Activated T-cell treated with anti-CD3 and anti-CD28 coated beads, Interleukin-2, amount 50 U/mL, for 72 hours (primary cell): Measurements from ENCODE around the gene CELA2A. TPM values are rescaled to one million over a fixed set of nuclear protein-coding genes. Genes with fewer than 3 reads are reported as not detected.
"Not testable (repeated sequence)": the region's sequence is repeated elsewhere in the genome, so short reads cannot be mapped to it uniquely, and the experiment has no call there.

ENCODE experiments used
- ATAC-seq, 2 donors: fragments of 150-1000 bp; cut with Tn5 transposase; replicated peaks in 1 of 2; 2 replicates each; pipeline ENCODE4 v1.10.0; 2021; ENCODE audit warnings: moderate library complexity in 2 of 2, mild to moderate bottlenecking in 1 of 2
- DNase-seq, 2 donors: peaks; one replicate each; pipeline ENCODE4 v3.0.0; 2021 to 2022; ENCODE audit warnings: mixed read lengths in 1 of 2
- H3K27ac Mint-ChIP-seq: one replicate; pipeline ENCODE4 v1.8.0; 2022; ENCODE audit warnings: mild to moderate bottlenecking, moderate library complexity, mixed read lengths
- H3K27me3 Mint-ChIP-seq: one replicate; pipeline ENCODE4 v1.8.0; 2022; ENCODE audit warnings: low read depth, mixed read lengths
- H3K36me3 Mint-ChIP-seq, 2 donors: one replicate each; pipeline ENCODE4 v1.8.0; 2022; ENCODE audit warnings: mixed read lengths in 2 of 2, mild to moderate bottlenecking in 1 of 2; ENCODE audit not compliant: insufficient read depth in 2 of 2
- H3K4me1 Mint-ChIP-seq: one replicate; pipeline ENCODE4 v1.8.0; 2022; ENCODE audit warnings: low read depth, mixed read lengths
- H3K4me3 Mint-ChIP-seq, 2 donors: one replicate each; pipeline ENCODE4 v1.8.0; 2022; ENCODE audit warnings: mild to moderate bottlenecking in 2 of 2, mixed read lengths in 2 of 2, moderate library complexity in 2 of 2
- H3K9me3 Mint-ChIP-seq, 2 donors: one replicate each; pipeline ENCODE4 v1.8.0; 2022; ENCODE audit warnings: mixed read lengths in 2 of 2
- total RNA-seq, 2 donors: library from RNA; stranded (reverse); gene quantifications; one replicate each; pipeline ENCODE4 v1.2.3, GENCODE V29; 2022

The CELA2A gene
- total RNA-seq, 2 donors from 2014 or later, result not detected

DNA sequence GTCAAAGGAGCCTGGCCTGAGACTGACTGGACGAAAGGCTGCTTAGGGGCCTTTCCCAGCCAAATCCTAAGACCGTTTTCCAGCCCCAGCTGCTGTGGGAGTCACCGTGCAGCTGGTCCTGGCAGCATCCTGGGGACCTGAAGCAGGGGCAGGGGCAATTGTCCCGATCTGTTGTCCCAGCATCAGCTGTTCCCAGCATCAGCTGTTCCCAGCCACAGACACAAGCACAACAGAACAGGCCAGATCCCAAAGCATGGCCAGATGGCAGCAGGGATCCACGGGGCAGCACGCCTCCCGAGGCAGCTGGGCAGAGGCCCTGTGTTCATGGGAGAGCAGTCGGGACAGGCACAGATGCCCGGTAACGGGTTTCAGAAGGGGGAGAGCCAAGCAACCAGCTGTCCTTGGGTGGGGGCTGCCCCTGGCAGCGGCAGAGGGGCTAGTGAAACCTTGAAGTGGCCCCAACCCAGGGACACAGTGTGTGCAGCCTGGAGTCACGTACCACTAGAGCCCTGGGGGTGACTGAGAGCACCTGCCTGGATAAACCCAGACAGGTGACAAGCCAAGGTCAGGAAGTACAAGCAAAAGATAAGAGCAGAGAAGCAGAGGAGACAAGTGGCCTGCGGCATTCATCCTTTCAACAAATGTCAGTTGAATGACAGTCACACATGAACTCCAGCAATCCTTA, 32.7 kb downstream of the CELA2A start:
- Mint-ChIP-seq H3K27me3 (no peaks in the 10 kb centered on the region), H3K27ac (no peak overlapping the region), H3K4me1 (peaks cover 7% of the 10 kb centered on the region), H3K36me3 (peaks cover 1 to 3% of the 10 kb centered on the region in 2 donors), H3K9me3 (no peaks in the 10 kb centered on the region), H3K4me3 (no peak overlapping the region)
- no peak for DNase-seq
- no peak for ATAC-seq

DNA sequence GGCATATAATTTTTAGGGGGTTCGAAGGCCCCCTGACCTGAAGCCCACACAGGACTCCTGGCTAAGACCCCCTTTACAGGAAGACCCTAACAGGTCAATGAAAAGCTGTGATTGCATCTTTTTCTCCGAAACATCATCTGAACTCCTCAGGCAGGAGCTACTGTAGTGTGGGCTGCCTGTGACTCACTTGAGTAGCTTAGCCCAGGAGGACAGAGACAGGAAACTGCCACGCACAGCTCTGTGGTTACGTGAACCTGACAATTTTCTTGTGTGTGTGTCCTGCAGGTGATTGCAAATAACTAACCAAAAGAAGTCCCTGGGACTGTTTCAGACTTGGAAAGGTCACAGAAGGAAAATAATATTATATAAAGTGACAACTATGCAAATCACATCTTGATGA, 34.5 kb downstream of the CELA2A start:
- H3K4me1 Mint-ChIP-seq, DNase-seq, H3K36me3 Mint-ChIP-seq, H3K4me3 Mint-ChIP-seq, H3K27me3 Mint-ChIP-seq, H3K27ac Mint-ChIP-seq, H3K9me3 Mint-ChIP-seq: not testable (repeated sequence)
- peak in 1 of 2 donors; percentile 60 for ATAC-seq

DNA sequence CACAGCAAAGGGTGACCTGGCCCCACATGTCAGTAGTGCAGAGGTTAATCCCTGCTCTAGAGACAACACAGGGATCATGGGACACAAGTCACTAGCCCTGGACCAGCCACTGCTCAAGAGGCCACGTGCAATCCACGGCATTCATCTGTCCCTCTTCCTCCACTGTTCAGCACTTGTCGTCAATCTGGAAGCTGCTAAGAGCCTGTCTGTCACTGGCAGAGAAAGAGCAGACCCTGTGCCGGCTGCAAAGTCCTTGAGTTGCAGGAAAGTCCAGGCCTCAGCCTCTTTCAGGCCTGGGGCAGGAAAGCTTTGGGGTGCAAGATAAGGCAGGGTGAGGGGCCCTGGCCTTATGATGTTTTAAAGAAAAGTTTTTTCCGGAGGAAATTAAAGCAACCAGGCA, 36.1 kb downstream of the CELA2A start:
- Mint-ChIP-seq H3K36me3 (peaks cover 3 to 4% of the 10 kb centered on the region in 2 donors), H3K4me1 (peaks cover 7% of the 10 kb centered on the region), H3K4me3 (no peak overlapping the region), H3K9me3 (no peaks in the 10 kb centered on the region), H3K27ac (no peak overlapping the region), H3K27me3 (no peaks in the 10 kb centered on the region)
- DNase-seq (no peak), ATAC-seq (no peak)

DNA sequence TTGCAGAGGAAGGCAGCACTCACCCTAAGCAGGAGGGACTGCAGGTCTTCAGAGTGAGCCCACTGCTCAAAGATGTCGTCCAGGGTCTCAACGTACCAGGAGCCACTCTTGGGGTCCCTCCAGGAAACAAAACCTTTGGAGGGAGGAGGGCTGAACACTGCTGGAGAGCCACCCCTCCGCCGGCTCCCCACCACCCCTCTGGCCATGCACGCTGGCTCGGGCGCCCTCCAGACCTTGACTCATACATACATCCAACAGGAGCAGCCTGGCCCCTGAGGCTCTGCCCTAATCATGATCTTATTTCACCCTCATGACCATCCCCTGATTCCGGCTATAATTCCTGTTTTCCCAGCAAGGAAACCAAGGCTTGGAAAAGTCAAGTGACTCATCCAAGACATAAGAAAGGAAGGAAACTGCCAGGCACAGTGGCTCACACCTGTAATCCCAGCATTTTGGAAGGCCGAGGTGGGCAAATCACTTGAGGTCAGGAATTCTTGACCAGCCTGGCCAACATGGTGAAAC, 37.4 kb downstream of the CELA2A start:
- no peak for DNase-seq
- Mint-ChIP-seq H3K36me3 (peaks cover 3 to 4% of the 10 kb centered on the region in 2 donors), H3K27me3 (no peaks in the 10 kb centered on the region), H3K9me3 (no peaks in the 10 kb centered on the region), H3K4me3 (no peak overlapping the region), H3K27ac (no peak overlapping the region), H3K4me1 (peaks cover 7% of the 10 kb centered on the region)
- no peak for ATAC-seq

DNA sequence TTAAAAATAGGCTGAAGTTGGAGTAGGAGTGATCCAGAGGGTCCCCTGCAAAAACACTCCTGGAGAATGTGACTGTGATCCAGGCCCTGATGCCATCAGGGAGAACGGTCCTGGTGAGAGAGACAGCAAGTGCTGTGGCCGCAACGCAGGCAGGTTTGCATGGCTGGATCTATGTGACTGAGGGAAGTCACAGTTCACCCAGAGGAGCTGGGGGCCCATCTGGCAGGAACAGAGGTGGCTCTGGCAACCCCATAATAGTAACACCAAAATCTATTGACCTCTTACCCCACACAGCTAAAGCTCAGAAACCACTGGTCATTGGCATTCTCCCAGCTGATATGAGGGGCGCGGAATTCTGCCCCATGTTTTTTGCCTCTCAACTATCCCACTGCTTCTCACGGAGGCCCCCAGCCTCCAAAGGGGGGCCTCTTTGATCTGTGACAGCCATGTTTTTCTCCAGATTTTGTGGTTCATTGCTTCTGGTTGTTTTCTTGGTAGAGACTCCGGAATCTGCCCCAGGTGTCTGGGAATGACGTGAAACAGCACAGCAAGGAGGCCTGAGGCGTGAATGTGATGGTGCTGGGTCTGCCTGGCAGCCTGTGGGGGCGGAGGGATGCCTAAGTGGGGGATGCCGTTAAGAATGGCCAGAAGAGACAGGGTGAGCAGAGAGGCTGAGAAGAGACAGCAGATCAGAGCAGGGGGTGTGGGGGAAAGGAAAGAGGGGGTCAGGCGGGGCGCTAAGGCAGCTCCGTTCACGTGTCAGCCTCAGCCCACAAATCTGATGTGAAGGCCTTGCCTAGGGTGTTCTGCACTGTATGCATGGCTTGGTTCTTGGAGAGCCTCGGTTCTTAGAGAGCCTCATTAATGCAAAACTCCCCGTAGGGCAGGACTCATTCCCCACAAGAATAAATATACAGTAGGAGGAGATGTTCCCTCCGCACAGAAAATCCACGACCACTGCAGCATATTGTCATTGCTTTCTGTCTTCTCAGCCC, 43.9 kb downstream of the CELA2A start:
- H3K27me3 Mint-ChIP-seq, result no peaks in the 10 kb centered on the region
- H3K36me3 Mint-ChIP-seq, result peaks cover 0 to 3% of the 10 kb centered on the region in 2 donors
- H3K27ac Mint-ChIP-seq, result no peak overlapping the region
- H3K4me1 Mint-ChIP-seq, result no peaks in the 10 kb centered on the region
- H3K9me3 Mint-ChIP-seq, result no peaks in the 10 kb centered on the region
- no peak for ATAC-seq
- no peak overlapping the region for H3K4me3 Mint-ChIP-seq
- no peak for DNase-seq

DNA sequence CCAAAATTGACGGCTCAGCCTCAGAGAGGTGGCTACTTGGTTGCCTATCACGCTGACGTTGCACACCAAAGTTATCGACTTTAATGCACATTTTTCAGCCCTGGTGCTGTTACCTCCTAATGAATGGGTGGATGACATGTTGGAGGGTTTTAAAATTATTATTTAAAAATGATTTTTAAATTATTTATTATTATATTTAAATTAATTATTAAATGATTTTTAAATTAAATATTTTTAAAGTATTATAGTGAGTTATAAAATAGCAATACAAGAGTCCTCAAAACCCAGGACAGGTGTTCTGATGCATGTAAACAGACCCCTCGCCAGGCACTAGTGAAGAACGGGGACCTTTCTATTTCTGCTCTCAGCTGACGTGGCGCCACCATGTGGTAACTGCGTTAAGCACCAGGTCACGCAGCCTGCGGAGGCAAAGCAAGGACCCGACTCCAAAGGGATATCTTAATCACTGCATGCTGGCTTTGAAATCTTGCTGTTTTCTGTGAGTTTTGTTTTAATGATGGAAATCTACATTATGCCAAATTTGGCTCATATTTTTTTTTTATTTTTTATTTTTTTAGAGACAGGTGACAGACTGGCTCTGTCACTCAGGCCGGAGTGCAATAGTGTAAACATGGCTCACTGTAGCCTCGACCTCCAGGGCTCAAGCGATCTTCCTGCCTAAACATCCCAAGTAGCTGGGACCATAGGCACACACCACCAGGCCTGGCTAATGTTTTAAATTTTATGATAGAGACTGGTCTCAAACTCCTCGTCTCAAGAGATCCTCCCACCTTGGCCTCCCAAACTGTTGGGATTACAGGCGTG, 44.9 kb downstream of the CELA2A start:
- no peaks in the 10 kb centered on the region for H3K9me3 Mint-ChIP-seq
- H3K4me1 Mint-ChIP-seq, result no peaks in the 10 kb centered on the region
- no peak overlapping the region for H3K4me3 Mint-ChIP-seq
- H3K27ac Mint-ChIP-seq, result no peak overlapping the region
- DNase-seq (peak; percentile 58 to 63), ATAC-seq (peak; percentile 44 to 47)
- peaks cover 0 to 1% of the 10 kb centered on the region in 2 donors for H3K36me3 Mint-ChIP-seq
- no peaks in the 10 kb centered on the region for H3K27me3 Mint-ChIP-seq

DNA sequence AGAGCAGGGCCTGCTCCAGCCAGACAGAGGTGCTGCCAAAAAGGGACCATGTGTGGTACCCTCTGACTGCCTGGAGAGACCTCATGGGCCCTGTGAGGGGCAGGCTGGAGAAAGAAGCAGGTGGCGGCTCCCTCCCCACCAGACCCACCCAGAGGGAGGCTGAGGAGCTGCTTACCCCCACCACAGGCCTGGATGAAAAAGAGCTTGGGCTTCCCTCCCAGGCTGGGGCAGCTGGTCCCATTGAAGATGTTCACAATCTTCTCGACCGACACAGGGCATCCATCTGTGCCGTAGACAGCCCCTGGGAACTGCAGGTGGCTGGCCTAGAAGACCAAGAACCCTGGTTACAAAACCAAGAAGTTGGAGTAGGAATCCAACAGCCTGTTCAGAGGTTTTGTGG, 47.9 kb downstream of the CELA2A start:
- no peaks in the 10 kb centered on the region for H3K36me3 Mint-ChIP-seq
- ATAC-seq, result no peak
- H3K9me3 Mint-ChIP-seq, result no peaks in the 10 kb centered on the region
- H3K27me3 Mint-ChIP-seq, result no peaks in the 10 kb centered on the region
- no peak overlapping the region for H3K27ac Mint-ChIP-seq
- no peak overlapping the region for H3K4me3 Mint-ChIP-seq
- H3K4me1 Mint-ChIP-seq, result no peaks in the 10 kb centered on the region
- DNase-seq, result no peak

DNA sequence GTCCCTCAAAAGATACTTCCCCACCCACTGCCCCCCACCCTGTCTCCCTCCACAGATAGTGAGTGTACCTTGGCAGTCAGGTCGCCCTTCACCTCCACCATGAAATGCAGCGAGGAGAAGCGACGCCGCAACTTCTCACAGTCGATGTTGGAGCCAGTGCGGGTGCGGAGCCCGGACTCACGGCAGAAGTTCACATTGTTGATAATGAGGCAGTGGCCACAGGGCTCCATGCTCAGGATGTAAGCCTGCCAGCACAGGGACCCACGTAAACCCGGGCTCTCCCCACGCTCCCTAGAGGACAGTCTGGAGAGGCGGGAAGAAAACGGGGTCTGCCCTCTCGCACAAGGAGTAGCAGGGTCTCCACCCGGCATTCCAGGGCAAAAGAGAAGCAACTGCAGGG, 50.3 kb downstream of the CELA2A start:
- no peak overlapping the region for H3K27ac Mint-ChIP-seq
- no peaks in the 10 kb centered on the region for H3K27me3 Mint-ChIP-seq
- no peaks in the 10 kb centered on the region for H3K9me3 Mint-ChIP-seq
- no peak for DNase-seq
- H3K36me3 Mint-ChIP-seq, result peaks cover 0 to under 1% of the 10 kb centered on the region in 2 donors
- H3K4me3 Mint-ChIP-seq, result no peak overlapping the region
- H3K4me1 Mint-ChIP-seq, result no peaks in the 10 kb centered on the region
- ATAC-seq, result no peak

DNA sequence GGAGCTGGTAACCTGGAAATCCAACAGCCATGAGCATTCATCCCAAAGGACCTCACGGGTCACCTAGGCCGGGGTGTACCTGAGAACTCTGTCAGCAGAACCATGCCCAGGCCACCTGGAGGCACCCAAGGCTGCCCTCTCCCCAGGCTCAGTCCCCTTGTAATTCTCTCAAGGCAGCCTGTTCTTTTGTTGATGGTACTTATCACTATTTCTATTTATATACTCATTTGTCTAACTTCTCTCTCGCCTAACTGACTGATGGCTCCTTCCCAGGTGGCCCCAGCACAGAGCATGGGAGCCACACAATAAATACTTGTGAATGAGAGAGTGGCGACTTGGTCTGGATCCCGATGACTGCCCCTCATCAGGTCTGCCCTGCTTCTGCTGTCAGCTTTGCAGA, 50.7 kb downstream of the CELA2A start:
- DNase-seq, result no peak
- no peak overlapping the region for H3K27ac Mint-ChIP-seq
- H3K4me1 Mint-ChIP-seq, result no peaks in the 10 kb centered on the region
- H3K4me3 Mint-ChIP-seq, result no peak overlapping the region
- no peak for ATAC-seq
- H3K27me3 Mint-ChIP-seq, result no peaks in the 10 kb centered on the region
- H3K36me3 Mint-ChIP-seq, result peaks cover 0 to 4% of the 10 kb centered on the region in 2 donors
- H3K9me3 Mint-ChIP-seq, result no peaks in the 10 kb centered on the region

DNA sequence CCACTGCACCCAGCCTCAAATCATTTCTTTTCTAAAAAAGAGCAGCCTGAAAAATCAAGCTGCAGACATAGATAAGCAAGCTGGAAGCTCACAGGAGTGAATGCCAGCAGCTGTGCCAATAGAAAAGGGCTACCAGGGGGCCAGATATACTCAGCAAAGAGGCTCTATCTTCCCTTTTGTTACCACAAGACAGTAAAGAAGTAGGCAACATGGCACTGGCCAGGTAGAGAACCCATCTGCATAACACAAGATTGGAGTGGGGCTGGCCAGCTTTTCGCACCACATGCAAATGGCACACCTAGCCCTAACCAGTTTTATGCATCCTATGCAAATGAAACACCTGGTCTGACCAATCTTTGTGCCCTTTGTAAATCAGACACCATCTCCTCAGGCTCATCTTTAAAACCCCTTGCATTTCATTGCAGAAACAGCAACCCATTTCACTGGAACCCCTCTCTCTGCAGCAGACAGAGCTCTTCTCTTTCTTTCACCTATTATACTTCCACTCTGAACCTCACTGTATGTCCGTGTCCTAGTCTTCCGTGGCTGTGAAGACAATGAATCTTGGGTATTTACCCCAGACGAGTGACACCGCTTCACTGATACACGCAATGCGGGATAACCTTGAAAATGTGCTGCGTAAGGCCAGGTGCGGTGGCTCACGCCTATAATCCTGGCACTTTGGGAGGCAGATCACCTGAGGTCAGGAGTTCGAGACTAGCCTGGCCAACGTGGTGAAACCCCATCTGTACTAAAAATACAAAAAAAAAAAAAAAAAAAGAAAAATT, 52.4 kb downstream of the CELA2A start:
- ATAC-seq, result no peak
- no peaks in the 10 kb centered on the region for H3K9me3 Mint-ChIP-seq
- H3K4me1 Mint-ChIP-seq, result peaks cover under 1% of the 10 kb centered on the region
- no peak for DNase-seq
- H3K4me3 Mint-ChIP-seq, result no peak overlapping the region
- no peak overlapping the region for H3K27ac Mint-ChIP-seq
- H3K27me3 Mint-ChIP-seq, result no peaks in the 10 kb centered on the region
- H3K36me3 Mint-ChIP-seq, result peaks cover 0 to 4% of the 10 kb centered on the region in 2 donors

DNA sequence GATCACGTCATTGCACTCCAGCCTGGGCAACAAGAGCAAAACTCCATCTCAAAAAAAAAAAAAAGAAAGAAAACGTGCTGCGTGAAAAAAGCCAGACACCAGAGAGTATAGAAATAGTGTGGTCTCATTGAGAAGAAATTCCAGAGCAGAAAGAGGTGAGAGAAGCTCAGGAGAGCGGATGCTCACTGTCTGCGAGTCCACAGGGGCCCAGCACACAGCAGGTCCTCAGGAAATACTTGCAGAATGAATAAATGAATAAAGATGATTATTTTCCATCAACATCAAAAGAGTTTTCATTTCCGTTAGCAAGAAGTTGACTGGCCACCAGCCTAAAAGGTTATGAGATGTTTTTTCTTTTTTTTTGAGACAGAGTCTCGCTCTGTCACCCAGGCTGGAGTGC, 53.1 kb downstream of the CELA2A start:
- Mint-ChIP-seq H3K27me3 (no peaks in the 10 kb centered on the region), H3K36me3 (peaks cover 0 to 4% of the 10 kb centered on the region in 2 donors), H3K27ac (no peak overlapping the region), H3K9me3 (no peaks in the 10 kb centered on the region), H3K4me1 (peaks cover 7% of the 10 kb centered on the region), H3K4me3 (no peak overlapping the region)
- ATAC-seq, result no peak
- no peak for DNase-seq
